Urinary bladder (tissue), 4 donors: ENCODE results near the gene PAQR6. TPM values are rescaled to one million over a fixed set of nuclear protein-coding genes. Genes with fewer than 3 reads are reported as not detected.
"Not testable (repeated sequence)": the region's sequence is repeated elsewhere in the genome, so short reads cannot be mapped to it uniquely, and the experiment has no call there.

Experiments
- DNase-seq: peaks from one replicate; pipeline ENCODE4 v3.0.0-alpha.2; 2015; ENCODE audit errors: extremely low spot score
- H3K27ac ChIP-seq: one replicate; pipeline ENCODE4 v1.5.1; 2013; ENCODE audit warnings: low read depth, mild to moderate bottlenecking, moderate library complexity
- H3K36me3 ChIP-seq: one replicate; pipeline ENCODE4 v1.6.1; 2013; ENCODE audit warnings: mild to moderate bottlenecking, moderate library complexity; ENCODE audit not compliant: insufficient read depth
- H3K4me1 ChIP-seq: one replicate; pipeline ENCODE4 v1.6.1; 2013; ENCODE audit warnings: mild to moderate bottlenecking, moderate library complexity; ENCODE audit not compliant: insufficient read depth
- H3K4me3 ChIP-seq: one replicate; pipeline ENCODE4 v1.5.1; 2013; ENCODE audit warnings: low read depth, low read length
- WGBS: extraction: QIAGEN DNeasy Blood & Tissue Kit; methylation state at CpG from one replicate; pipeline ENCODE4 v1.1.7; 2013; 5-methylcytosine and 5-hydroxymethylcytosine counted together
- polyA plus RNA-seq: library from polyadenylated mRNA; stranded (reverse); fragments of 200-250 nt; gene quantifications from one replicate; pipeline ENCODE4 v1.2.3, GENCODE V29; 2013
- total RNA-seq: library from RNA; depleted of rRNA; stranded (reverse); fragments of >200 nt; gene quantifications from one replicate; pipeline ENCODE4 v1.2.3, GENCODE V29; 2014
- donor health status: healthy with polysubstance abuse.
- donor health status: healthy.

The PAQR6 gene
- total and polyA plus RNA-seq, 2 donors = 0.79 to 1.5 TPM

DNA sequence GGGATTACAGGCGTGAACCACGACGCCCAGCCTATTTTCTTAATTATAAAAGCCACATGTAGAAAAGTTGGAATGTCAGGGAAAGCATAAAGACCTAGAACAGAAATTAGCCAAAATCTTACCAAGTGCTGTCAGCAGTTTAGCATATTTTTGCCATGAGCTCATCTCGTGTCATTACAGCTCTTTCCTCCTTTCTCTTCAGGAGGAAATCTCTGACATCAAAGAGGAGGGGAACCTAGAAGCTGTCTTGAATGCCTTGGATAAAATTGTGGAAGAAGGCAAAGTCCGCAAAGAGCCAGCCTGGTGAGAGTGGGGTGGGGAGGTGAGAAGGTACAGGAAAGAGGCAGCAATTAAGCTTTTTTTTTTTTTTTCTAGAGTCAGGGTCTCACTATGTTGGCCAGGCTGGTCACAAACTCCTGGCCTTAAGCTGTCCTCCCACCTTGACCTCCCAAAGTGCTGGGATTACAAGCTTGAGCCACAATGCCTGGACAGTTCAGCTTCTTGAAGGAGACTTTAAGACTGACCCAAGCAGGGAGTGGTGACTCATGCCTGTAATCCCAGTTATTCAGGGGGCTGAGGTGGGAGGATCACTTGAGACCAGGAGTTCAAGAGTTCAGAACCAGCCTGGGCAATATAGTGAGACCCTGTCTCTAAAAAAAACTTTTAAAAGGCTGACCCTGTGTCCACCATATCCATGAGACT is 14.3 kb downstream of the PAQR6 start:
- H3K4me3 ChIP-seq = no peak overlapping the region
- H3K27ac ChIP-seq = no peak overlapping the region
- no peak for DNase-seq
- no peaks in the 10 kb centered on the region for H3K4me1 ChIP-seq
- peaks cover 6% of the 10 kb centered on the region for H3K36me3 ChIP-seq
- 80% methylated on average over 5 of the region's 5 CpGs for WGBS

DNA sequence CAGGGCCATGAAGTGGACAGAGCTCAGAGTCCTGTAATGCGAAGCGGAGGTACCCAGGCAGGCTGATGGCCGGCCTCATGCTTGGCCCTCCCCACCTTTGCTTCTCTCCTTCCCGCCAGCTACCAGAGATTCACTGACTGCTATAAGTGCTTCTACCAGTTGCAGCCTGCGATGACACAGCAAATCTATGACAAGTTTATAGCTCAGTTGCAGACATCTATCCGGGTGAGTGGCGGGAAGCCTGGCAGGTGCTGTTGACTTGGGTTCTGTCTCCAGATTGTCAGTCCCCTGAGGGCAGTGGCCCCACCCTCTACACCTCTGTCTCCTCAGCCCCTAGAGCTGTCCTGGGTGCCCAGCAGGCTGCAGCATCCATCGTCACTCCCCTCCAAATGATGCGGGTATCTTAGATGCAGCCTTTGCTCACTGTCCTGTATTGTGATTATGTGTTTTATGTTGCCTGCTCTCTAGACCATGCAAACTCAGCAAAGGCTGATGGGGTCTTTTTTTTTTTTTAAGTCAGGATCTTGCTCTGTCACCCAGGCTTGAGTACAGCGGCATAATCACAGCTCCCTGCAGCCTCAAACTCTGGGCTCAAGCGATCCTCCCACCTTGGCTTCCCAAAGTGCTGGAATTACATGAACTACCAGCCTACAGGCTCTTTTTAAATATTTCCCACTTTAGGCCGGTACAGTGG is 15.5 kb downstream of the PAQR6 start:
- H3K27ac ChIP-seq = no peak overlapping the region
- H3K4me3 ChIP-seq = no peak overlapping the region
- peaks cover 5% of the 10 kb centered on the region for H3K36me3 ChIP-seq
- H3K4me1 ChIP-seq = no peaks in the 10 kb centered on the region
- no peak for DNase-seq
- WGBS = 93% methylated on average over 12 of the region's 12 CpGs

DNA sequence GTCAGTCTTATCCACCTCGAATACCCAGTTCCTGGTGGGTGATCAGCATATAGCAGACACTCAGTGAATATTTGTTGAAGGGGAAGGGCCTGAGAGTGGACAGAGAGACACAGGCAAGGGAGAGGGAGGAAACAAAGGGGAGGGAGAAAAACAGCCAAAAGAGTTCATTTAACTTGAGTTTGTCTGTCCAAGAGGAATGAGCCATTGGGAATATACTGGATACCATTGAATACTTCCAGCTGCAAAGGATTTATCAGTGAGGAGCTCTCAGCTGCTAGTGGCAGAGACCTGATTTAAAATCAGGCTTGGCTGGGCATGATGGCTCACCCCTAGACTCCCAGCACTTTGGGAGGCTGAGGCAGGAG is 17.4 kb downstream of the PAQR6 start:
- no peak for DNase-seq
- Histone ChIP-seq H3K4me1 (no peaks in the 10 kb centered on the region), H3K36me3 (no peaks in the 10 kb centered on the region), H3K27ac (no peak overlapping the region), H3K4me3 (no peak overlapping the region)
- WGBS = 77% methylated on average over 1 of the region's 1 CpG

DNA sequence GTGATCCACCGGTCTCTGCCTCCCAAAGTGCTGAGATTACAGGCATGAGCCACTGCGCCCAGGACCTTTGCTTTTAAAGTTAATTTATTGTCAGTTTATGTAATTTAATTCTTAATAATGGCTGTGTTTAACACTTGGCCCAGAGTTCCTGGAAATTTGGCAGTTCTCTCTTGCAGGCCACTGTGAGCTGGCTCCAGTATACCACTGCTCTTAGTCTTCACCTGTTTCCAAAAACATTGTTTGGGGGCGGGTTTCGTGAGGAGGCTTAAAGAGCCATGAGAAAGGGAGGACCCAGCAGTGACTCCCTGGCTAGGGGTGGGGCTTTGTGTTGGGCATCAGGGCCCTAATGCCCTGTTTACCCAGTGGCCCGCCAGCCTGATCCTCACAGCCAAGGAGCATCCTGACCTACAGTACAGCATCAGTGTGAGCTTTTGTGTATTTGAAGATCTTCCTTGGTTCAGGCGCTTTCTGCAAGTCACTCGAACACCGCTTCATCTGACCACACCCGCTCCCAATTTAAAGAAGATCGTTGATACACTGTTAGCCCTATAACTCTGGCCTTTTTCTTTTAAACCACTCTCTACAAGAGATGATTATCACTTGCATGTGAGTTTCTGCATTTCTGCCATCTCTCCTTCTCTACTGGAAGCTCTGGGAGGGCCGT is 17.9 kb downstream of the PAQR6 start:
- DNase-seq = no peak
- H3K36me3 ChIP-seq = no peaks in the 10 kb centered on the region
- WGBS = 74% methylated on average over 11 of the region's 11 CpGs
- no peak overlapping the region for H3K4me3 ChIP-seq
- no peaks in the 10 kb centered on the region for H3K4me1 ChIP-seq
- H3K27ac ChIP-seq = no peak overlapping the region

DNA sequence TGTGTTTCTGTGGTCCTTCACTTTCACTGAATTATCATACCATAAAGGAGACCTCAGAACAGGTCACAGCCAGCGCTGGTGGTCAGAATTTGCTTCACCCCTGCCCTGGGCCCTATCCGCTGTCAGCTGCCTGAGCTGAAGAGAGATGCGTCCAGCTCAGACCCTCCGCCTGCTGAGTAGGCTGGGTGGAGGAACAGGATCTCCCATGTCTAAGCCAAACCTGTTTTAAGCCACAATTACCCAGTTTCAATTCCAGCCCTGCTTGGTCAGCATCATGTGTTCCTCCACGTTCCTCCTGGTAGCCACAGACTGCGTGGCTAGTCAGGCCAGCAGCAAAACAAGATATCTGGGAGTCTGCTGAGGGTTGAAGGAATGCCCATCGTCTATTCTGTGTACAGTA is 19.4 kb downstream of the PAQR6 start:
- no peak overlapping the region for H3K4me3 ChIP-seq
- no peaks in the 10 kb centered on the region for H3K36me3 ChIP-seq
- H3K4me1 ChIP-seq = no peaks in the 10 kb centered on the region
- no peak for DNase-seq
- WGBS = 78% methylated on average over 7 of the region's 7 CpGs
- no peak overlapping the region for H3K27ac ChIP-seq

DNA sequence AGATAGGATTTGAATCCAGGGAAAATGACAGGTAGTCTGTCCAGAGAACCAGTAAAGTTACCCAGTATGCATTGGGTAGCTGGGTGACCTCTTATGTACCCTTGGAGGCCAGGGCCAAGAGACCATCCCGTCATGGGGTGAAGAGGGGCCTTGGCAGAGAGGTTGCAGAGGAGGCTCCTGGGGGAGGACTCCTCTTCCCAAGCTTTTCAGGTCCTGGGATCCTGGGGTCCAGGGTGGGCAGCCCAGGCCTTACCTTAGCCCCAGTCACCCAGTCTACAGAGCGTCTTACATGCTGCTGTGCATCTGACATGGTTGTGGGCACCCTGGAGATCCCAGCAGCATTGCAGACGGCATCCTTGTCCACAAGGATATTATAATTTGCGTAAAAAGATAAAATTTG is 21.1 kb downstream of the PAQR6 start:
- WGBS = 88% methylated on average over 4 of the region's 4 CpGs
- no peaks in the 10 kb centered on the region for H3K4me1 ChIP-seq
- no peak for DNase-seq
- no peak overlapping the region for H3K27ac ChIP-seq
- no peak overlapping the region for H3K4me3 ChIP-seq
- no peaks in the 10 kb centered on the region for H3K36me3 ChIP-seq

DNA sequence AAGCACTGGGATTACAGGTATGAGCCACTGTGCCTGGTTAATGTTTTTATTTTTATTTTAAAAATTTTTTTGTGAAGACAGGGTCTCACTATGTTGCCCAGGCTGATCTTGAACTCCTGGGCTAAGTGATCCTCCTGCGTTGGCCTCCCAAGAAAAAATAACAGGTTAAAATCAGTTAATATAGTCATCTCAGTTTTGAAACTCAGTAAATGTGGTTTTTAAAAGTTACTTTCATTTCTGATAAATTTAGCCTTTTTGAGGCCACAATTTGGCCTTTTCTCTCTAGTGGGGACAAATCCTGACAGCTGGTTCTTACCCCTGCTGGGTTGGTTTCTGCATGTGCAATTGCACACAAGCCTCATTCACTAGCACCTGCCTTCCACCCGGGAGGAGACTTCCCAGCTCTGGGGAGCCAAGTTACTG is 21.7 kb downstream of the PAQR6 start:
- DNase-seq = no peak
- Histone ChIP-seq H3K36me3 (no peaks in the 10 kb centered on the region), H3K4me3 (no peak overlapping the region), H3K4me1 (no peaks in the 10 kb centered on the region), H3K27ac (no peak overlapping the region)
- 84% methylated on average over 2 of the region's 2 CpGs for WGBS

DNA sequence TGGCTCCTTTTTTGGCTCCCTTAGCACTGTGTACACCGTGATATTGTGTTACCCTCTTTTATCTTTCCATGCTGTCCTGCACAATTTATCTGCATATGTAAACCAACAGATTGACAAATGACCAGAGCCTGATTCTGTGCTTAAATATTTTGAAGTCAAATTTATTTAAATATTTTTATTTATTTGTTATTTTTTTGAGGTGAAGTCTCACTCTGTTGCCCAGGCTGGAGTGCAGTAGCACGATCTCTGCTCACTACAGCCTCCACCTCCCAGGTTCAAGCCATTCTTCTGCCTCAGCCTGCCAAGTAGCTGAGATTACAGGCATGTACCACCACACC is 22.2 kb downstream of the PAQR6 start:
- H3K36me3 ChIP-seq = no peaks in the 10 kb centered on the region
- 16% methylated on average over 2 of the region's 2 CpGs for WGBS
- no peak overlapping the region for H3K4me3 ChIP-seq
- H3K27ac ChIP-seq = no peak overlapping the region
- no peaks in the 10 kb centered on the region for H3K4me1 ChIP-seq
- no peak for DNase-seq

DNA sequence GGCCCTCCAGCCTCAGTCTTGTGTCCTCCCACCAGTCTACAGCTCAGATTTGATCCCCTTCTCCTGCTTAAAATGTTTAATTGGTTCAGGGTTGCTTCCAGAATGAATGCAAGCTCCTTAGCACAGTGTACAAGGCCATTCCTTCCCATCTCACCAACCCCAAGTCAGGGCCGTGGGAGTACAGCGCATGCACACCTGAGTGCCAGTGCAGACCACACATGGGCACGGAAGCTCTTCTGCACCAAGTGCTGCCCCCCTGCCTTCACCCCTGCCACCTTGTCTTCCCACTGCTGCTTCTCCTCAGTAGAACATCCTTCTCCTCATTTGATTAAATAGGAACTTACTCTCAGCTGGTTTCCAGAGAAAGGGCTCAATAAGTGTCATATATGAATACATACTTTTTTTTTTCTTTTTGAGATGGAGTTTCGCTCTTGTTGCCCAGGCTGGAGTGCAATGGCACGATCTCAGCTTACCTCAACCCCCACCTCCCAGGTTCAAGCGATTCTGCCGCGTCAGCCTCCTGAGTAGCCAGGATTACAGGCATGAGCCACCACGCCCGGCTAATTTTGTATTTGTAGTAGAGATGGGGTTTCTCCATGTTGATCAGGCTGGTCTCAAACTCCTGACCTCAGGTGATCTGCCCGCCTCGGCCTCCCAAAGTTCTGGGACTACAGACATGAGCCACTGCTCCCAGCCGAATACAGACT is 25.7 kb downstream of the PAQR6 start:
- no peak for DNase-seq
- Histone ChIP-seq H3K4me1 (no peaks in the 10 kb centered on the region), H3K4me3 (no peak overlapping the region), H3K36me3 (no peaks in the 10 kb centered on the region), H3K27ac (no peak overlapping the region)
- 93% methylated on average over 13 of the region's 13 CpGs for WGBS

DNA sequence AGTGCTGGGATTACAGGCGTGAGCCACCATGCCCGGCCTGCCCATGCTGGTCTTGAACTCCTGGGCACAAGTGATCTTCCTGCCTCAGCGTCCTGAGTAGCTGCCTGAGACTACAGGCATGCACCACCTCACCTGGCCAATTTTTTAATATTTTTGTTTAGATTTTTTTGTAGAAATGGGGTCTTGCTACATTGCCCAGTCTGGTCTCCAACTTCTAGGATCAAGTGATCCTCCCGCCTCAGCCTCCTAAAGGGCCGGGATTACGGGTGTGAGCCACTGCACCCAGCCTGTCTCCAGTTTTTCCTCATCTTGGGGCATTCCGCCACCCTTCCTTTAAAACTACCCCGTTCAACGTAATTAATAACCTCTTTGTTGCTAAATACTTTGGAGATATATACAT is 27.6 kb downstream of the PAQR6 start:
- WGBS = 96% methylated on average over 9 of the region's 9 CpGs
- H3K4me1 ChIP-seq = no peaks in the 10 kb centered on the region
- no peak for DNase-seq
- no peak overlapping the region for H3K4me3 ChIP-seq
- H3K36me3 ChIP-seq = no peaks in the 10 kb centered on the region
- no peak overlapping the region for H3K27ac ChIP-seq

DNA sequence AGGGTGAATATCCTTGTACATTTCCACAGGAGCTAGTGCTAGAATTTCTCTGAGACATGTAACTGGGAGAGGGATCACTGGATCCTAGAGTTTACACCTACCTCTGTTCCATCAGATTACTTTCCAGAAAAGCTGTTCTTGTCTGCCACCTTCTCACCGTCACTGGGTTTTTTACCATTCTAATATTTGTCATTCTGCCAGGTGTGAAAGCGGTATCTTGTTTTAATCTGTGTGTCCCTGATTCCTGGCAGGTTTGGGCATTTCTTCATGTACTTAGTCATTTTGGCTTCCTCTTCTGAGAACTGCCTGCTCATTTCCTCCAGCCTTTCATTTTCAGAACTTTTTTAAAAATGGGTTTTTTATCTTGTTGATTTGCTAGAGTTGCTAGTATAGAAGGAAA is 30.0 kb downstream of the PAQR6 start:
- 58% methylated on average over 2 of the region's 2 CpGs for WGBS
- Histone ChIP-seq H3K27ac (no peak overlapping the region), H3K4me1 (no peaks in the 10 kb centered on the region), H3K36me3 (no peaks in the 10 kb centered on the region), H3K4me3 (no peak overlapping the region)
- no peak for DNase-seq

DNA sequence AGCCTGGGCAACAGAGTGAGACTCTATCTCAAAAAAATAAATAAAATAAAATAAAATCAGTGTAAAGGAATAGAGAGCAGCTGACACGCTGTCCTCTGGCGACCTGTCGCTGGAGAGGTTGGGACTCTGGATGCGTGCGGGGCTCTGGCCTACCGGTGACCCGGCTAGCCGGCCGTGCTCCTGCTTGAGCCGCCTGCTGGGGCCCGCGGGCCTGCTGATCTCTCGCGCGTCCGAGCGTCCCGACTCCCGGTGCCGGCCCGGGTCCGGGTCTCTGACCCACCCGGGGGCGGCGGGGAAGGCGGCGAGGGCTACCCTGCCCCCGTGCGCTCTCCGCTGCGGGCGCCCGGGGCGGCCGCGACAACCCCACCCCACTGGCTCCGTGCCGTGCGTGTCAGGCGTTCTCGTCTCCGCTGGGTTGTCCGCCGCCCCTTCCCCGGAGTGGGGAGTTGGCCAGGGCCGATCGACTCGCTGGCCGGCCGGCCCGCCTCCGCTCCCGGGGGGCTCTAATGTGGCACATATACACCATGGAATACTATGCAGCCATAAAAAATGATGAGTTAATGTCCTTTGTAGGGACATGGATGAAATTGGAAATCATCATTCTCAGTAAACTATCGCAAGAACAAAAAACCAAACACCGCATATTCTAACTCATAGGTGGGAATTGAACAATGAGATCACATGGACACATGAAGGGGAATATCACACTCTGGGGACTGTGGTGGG is 31.3 kb downstream of the PAQR6 start:
- not testable (repeated sequence) for DNase-seq, H3K36me3 ChIP-seq, H3K4me1 ChIP-seq, H3K27ac ChIP-seq, H3K4me3 ChIP-seq
- 92% methylated on average over 55 of the region's 55 CpGs for WGBS

DNA sequence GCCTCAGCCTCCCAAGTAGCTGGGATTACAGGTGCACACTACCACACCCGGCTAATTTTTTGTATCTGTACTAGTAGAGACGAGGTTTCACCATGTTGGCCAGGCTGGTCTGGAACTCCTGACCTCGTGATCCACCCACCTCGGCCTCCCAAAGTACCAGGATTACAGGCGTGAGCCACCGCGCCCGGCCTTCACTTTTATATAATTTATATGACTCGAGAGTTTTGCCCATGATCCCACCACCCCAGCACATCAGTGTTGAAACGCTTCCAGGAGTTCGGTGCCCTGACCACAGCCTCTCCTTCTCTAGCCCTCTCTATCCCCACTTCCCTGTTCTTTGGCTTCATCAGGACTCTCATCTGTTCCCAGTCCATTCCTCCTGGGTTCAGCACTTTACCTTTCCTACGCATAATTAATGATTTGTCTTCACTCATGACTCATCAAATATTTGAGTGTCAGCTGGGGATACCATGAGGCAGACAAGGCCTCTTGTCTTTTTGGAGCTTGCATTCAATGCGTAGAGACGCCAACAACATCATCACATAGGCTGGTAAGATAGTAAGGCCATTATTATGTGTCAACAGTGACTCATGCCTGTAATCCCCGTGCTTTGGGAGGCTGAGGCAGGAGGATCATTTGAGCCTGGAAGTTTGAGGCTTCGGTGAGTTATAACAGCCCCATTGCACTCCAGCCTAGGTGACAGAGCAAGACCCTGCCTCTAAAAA is 33.7 kb downstream of the PAQR6 start:
- H3K36me3 ChIP-seq = no peaks in the 10 kb centered on the region
- no peak overlapping the region for H3K4me3 ChIP-seq
- no peak overlapping the region for H3K27ac ChIP-seq
- no peaks in the 10 kb centered on the region for H3K4me1 ChIP-seq
- no peak for DNase-seq
- WGBS = 82% methylated on average over 16 of the region's 16 CpGs
